Stomach (tissue), 4 donors: ENCODE results near the gene GRIA1.

Experiments
- POLR2A ChIP-seq, 4 donors: fragments of 450-650 bp; IDR thresholded peaks; one replicate each; pipeline ENCODE4 v1.6.1; 2016; ENCODE audit warnings: antibody characterized with exemption in 4 of 4, control low read depth in 2 of 4, mild to moderate bottlenecking in 1 of 4, moderate library complexity in 1 of 4
- TF ChIP-seq, protein P1 (sequence below), 7 experiments: fragments of 450-650 bp in 4 of 7; fragments of 200-600 bp in 3 of 7; sonication (generic) in 3 of 7; IDR thresholded peaks; one replicate each; pipeline ENCODE4 v1.5.1; 2016 to 2019; ENCODE audit warnings: antibody characterized with exemption in 7 of 7, control low read depth in 2 of 7, mild to moderate bottlenecking in 1 of 7

- TF ChIP-seq, protein P1, sequence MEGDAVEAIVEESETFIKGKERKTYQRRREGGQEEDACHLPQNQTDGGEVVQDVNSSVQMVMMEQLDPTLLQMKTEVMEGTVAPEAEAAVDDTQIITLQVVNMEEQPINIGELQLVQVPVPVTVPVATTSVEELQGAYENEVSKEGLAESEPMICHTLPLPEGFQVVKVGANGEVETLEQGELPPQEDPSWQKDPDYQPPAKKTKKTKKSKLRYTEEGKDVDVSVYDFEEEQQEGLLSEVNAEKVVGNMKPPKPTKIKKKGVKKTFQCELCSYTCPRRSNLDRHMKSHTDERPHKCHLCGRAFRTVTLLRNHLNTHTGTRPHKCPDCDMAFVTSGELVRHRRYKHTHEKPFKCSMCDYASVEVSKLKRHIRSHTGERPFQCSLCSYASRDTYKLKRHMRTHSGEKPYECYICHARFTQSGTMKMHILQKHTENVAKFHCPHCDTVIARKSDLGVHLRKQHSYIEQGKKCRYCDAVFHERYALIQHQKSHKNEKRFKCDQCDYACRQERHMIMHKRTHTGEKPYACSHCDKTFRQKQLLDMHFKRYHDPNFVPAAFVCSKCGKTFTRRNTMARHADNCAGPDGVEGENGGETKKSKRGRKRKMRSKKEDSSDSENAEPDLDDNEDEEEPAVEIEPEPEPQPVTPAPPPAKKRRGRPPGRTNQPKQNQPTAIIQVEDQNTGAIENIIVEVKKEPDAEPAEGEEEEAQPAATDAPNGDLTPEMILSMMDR (IDR thresholded peaks at IDR 0.05): no peak
- TF ChIP-seq POLR2A (IDR thresholded peaks at IDR 0.05): no peak
Observed at GRCh38 chr5:153860195-153860886, 369.9 kb downstream of the GRIA1 start.
